ENCODE measurements around the gene ANKRD13D.

DNA sequence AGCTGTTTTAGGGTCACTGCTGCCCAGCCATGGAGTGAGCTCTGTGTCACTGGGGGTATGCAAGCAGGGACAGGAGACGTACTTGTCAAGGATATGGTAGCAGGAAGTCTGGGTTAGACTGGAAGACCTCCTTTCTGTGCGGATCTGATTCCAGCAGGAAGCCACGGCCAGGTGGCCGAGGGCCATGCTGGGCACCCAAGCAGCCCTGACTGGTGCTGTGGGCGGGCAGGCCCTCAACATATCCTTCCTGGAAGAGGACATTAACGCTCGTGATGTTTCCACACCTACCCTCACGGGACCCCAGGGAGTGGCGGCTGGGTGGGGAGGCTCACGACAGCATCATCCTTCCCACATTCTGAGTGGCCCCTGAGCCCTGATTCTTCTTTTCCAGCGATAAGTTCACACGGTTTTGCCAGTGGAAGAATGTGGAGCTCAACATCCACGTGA is 8.7 kb upstream of the ANKRD13D start:
- TF ChIP-seq, protein P1, sequence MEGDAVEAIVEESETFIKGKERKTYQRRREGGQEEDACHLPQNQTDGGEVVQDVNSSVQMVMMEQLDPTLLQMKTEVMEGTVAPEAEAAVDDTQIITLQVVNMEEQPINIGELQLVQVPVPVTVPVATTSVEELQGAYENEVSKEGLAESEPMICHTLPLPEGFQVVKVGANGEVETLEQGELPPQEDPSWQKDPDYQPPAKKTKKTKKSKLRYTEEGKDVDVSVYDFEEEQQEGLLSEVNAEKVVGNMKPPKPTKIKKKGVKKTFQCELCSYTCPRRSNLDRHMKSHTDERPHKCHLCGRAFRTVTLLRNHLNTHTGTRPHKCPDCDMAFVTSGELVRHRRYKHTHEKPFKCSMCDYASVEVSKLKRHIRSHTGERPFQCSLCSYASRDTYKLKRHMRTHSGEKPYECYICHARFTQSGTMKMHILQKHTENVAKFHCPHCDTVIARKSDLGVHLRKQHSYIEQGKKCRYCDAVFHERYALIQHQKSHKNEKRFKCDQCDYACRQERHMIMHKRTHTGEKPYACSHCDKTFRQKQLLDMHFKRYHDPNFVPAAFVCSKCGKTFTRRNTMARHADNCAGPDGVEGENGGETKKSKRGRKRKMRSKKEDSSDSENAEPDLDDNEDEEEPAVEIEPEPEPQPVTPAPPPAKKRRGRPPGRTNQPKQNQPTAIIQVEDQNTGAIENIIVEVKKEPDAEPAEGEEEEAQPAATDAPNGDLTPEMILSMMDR (IDR thresholded peaks at IDR 0.05; ENCODE audit: insufficient read depth, low read depth, low read length): no peak
- no peak for TF ChIP-seq EZH2 (IDR thresholded peaks at IDR 0.05; ENCODE audit: insufficient read depth, low read length)

Data from astrocyte (in vitro differentiated cells and primary cell).